Measurements from ENCODE around the gene REEP1. TPM values are rescaled to one million over a fixed set of nuclear protein-coding genes. Genes with fewer than 3 reads are reported as not detected.

REEP1 gene
- polyA plus RNA-seq, 1 donor (not counting 4 experiments of a cell fraction or from before 2014, with no cell fraction given), result 0.30 TPM

DNA sequence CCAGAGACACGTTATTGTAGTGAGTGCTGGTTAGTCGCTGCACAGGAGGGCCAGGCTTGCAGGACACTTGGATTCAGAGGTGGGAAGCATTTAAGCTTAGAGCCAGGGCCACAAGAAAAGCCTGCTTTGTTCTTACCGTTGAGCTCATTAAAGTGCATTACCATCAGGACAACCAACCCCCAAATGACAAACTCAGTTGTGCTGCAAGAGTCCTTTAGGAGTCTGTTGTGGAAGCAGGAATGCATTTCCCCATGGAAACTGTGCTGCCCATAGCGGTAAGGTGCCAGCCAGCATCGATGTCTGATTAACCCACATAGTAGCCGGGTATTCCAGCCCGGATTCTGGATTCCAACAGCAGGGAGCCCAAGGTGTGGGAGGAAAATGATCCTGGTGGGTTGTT lies 23.4 kb upstream of the REEP1 start:
- H2AFZ ChIP-seq (ENCODE audit: control insufficient read depth, low read length), result no peak overlapping the region
- H3K9me1 ChIP-seq (ENCODE audit: control insufficient read depth, extremely low read depth, insufficient read depth, low read length), result no peaks in the 10 kb centered on the region
- peaks cover 3% of the 10 kb centered on the region for H3K27me3 ChIP-seq (ENCODE audit: control insufficient read depth, extremely low read depth, insufficient read depth, low read length)
- no peaks in the 10 kb centered on the region for H3K9me3 ChIP-seq (ENCODE audit: control insufficient read depth, low read depth, low read length)
- dilution Hi-C loops (cut with MboI; ENCODE audit: extremely low pct_ligation_motif_present, low sequenced_read_pairs), result no loop called here
- no peak overlapping the region for H3K9ac ChIP-seq (ENCODE audit: control insufficient read depth, extremely low read depth, insufficient read depth, low read length)
- H3K4me1 ChIP-seq (ENCODE audit: control insufficient read depth, extremely low read depth, insufficient read depth, low read length), result no peaks in the 10 kb centered on the region
- no peaks in the 10 kb centered on the region for H3K36me3 ChIP-seq (ENCODE audit: control insufficient read depth in 2 of 2, extremely low read depth in 1 of 2, insufficient read depth in 2 of 2, low read length in 2 of 2)
- TF ChIP-seq EZH2 (IDR thresholded peaks at IDR 0.05; ENCODE audit: low read length) (no peak), CTCF (optimal IDR thresholded peaks at IDR 0.05 in 1 of 3, IDR thresholded peaks at IDR 0.05 in 1 of 3, conservative IDR thresholded peaks at IDR 0.05 in 1 of 3; ENCODE audit: extremely low read depth in 1 of 3, insufficient read depth in 2 of 3, low read length in 3 of 3) (no peak)
- DNase-seq (ENCODE audit: low read depth, low spot score) (no peak), FAIRE-seq (no peak)
- no peaks in the 10 kb centered on the region for H3K79me2 ChIP-seq (ENCODE audit: control insufficient read depth, insufficient read depth, low read length)
- H3K4me2 ChIP-seq (ENCODE audit: control insufficient read depth, extremely low read depth, insufficient read depth, low read depth, low read length), result no peak overlapping the region
- H3K27ac ChIP-seq (ENCODE audit: control insufficient read depth, insufficient read depth, low read length), result no peak overlapping the region
- no peaks in the 10 kb centered on the region for H4K20me1 ChIP-seq (ENCODE audit: control insufficient read depth, extremely low read depth, insufficient read depth, low read length)
- H3K4me3 ChIP-seq (ENCODE audit: control insufficient read depth in 2 of 3, extremely low read depth in 1 of 3, insufficient read depth in 2 of 3, low read depth in 1 of 3, low read length in 3 of 3), result no peak overlapping the region

DNA sequence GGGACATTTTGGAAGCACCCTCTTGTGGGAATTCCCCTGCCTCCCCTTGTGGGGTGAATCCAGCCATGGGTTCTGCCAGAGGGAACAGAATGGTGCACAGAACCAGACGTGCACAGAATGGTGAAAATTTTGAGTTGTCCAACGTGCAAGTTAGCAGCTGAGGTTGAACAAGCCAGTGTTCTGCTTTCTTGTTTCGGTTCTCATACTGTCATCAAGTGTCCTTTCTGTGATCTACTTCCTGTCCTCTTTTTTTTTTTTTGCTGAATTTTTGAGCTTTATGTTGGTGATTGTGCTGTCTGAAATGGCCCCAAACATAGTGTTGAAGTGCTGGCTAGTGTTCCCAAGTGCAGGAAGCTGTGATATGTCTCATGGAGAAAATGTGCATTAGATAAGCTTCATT lies 21.5 kb upstream of the REEP1 start:
- Histone ChIP-seq H3K4me2 (ENCODE audit: control insufficient read depth, extremely low read depth, insufficient read depth, low read depth, low read length) (no peak overlapping the region), H3K9me1 (ENCODE audit: control insufficient read depth, extremely low read depth, insufficient read depth, low read length) (no peaks in the 10 kb centered on the region), H3K27me3 (ENCODE audit: control insufficient read depth, extremely low read depth, insufficient read depth, low read length) (peaks cover 3% of the 10 kb centered on the region), H3K9me3 (ENCODE audit: control insufficient read depth, low read depth, low read length) (no peaks in the 10 kb centered on the region), H4K20me1 (ENCODE audit: control insufficient read depth, extremely low read depth, insufficient read depth, low read length) (no peaks in the 10 kb centered on the region), H3K27ac (ENCODE audit: control insufficient read depth, insufficient read depth, low read length) (no peak overlapping the region), H3K79me2 (ENCODE audit: control insufficient read depth, insufficient read depth, low read length) (no peaks in the 10 kb centered on the region), H3K36me3 (ENCODE audit: control insufficient read depth in 2 of 2, extremely low read depth in 1 of 2, insufficient read depth in 2 of 2, low read length in 2 of 2) (no peaks in the 10 kb centered on the region), H3K9ac (ENCODE audit: control insufficient read depth, extremely low read depth, insufficient read depth, low read length) (no peak overlapping the region), H3K4me1 (ENCODE audit: control insufficient read depth, extremely low read depth, insufficient read depth, low read length) (no peaks in the 10 kb centered on the region), H2AFZ (ENCODE audit: control insufficient read depth, low read length) (no peak overlapping the region), H3K4me3 (ENCODE audit: control insufficient read depth in 2 of 3, extremely low read depth in 1 of 3, insufficient read depth in 2 of 3, low read depth in 1 of 3, low read length in 3 of 3) (no peak overlapping the region)
- DNase-seq (ENCODE audit: low read depth, low spot score) (no peak), FAIRE-seq (no peak)
- TF ChIP-seq EZH2 (IDR thresholded peaks at IDR 0.05; ENCODE audit: low read length) (no peak), CTCF (optimal IDR thresholded peaks at IDR 0.05 in 1 of 3, IDR thresholded peaks at IDR 0.05 in 1 of 3, conservative IDR thresholded peaks at IDR 0.05 in 1 of 3; ENCODE audit: extremely low read depth in 1 of 3, insufficient read depth in 2 of 3, low read length in 3 of 3) (no peak)
- dilution Hi-C loops (cut with MboI; ENCODE audit: extremely low pct_ligation_motif_present, low sequenced_read_pairs), result no loop called here

Measured in keratinocyte (primary cell).